Measurements from ENCODE around the gene ANKRD39. TPM values are rescaled to one million over a fixed set of nuclear protein-coding genes. Genes with fewer than 3 reads are reported as not detected.

The ANKRD39 gene
- total and polyA plus RNA-seq, 2 donors (not counting 1 experiment from before 2014, with no cell fraction given), result 5.3 to 5.8 TPM

- TF ChIP-seq EZH2 (IDR thresholded peaks at IDR 0.05; ENCODE audit: low read length, missing control alignments) (no peak), CTCF (conservative IDR thresholded peaks at IDR 0.05 in 1 of 2, IDR thresholded peaks at IDR 0.05 in 1 of 2; ENCODE audit: low read depth in 1 of 2, low read length in 2 of 2) (peak; percentile 41 to 59)
- Histone ChIP-seq H3K4me1 (ENCODE audit: control insufficient read depth, extremely low read depth, insufficient read depth, low read length) (peaks cover 13% of the 10 kb centered on the region), H3K9ac (ENCODE audit: insufficient read depth, low read length) (peak overlapping the region; percentile 71), H3K4me2 (ENCODE audit: extremely low read depth, insufficient read depth, low read length) (peak overlapping the region; percentile 98), H3K27me3 (ENCODE audit: control insufficient read depth, insufficient read depth, low read length) (peaks cover 2% of the 10 kb centered on the region), H2AFZ (ENCODE audit: low read length) (peak overlapping the region; percentile 24), H3K9me3 (ENCODE audit: control insufficient read depth, insufficient read depth, low read depth, low read length) (no peaks in the 10 kb centered on the region), H3K36me3 (ENCODE audit: control insufficient read depth, insufficient read depth, low read length) (peaks cover 23% of the 10 kb centered on the region), H3K79me2 (ENCODE audit: control insufficient read depth, insufficient read depth, low read length) (peaks cover 31% of the 10 kb centered on the region), H3K27ac (ENCODE audit: insufficient read depth, low read length) (peak overlapping the region; percentile 77), H4K20me1 (ENCODE audit: control insufficient read depth, extremely low read depth, insufficient read depth, low read length) (no peaks in the 10 kb centered on the region), H3K4me3 (replicated peaks in 1 of 4; ENCODE audit: control extremely low read depth in 1 of 4, insufficient read depth in 1 of 4, low read depth in 3 of 4, low read length in 4 of 4) (peak overlapping the region; percentile 41 to 91 (median 74))
- peak; percentile 90 to 95 for DNase-seq (ENCODE audit: low read depth in 2 of 2)
These were observed 10.9 kb upstream of the ANKRD39 start for GRCh38 chr2:96868555-96869280.

GRCh38 chr2:96867756-96868554 lies 10.1 kb upstream of the ANKRD39 start:
- Histone ChIP-seq H3K4me3 (replicated peaks in 1 of 4; ENCODE audit: control extremely low read depth in 1 of 4, insufficient read depth in 1 of 4, low read depth in 3 of 4, low read length in 4 of 4) (peak overlapping the region; percentile 41 to 91 (median 74)), H2AFZ (ENCODE audit: low read length) (no peak overlapping the region), H3K79me2 (ENCODE audit: control insufficient read depth, insufficient read depth, low read length) (peaks cover 31% of the 10 kb centered on the region), H3K27ac (ENCODE audit: insufficient read depth, low read length) (peak overlapping the region; percentile 77), H3K4me1 (ENCODE audit: control insufficient read depth, extremely low read depth, insufficient read depth, low read length) (peaks cover 13% of the 10 kb centered on the region), H3K4me2 (ENCODE audit: extremely low read depth, insufficient read depth, low read length) (peak overlapping the region; percentile 98), H3K9ac (ENCODE audit: insufficient read depth, low read length) (peak overlapping the region; percentile 66), H3K27me3 (ENCODE audit: control insufficient read depth, insufficient read depth, low read length) (peaks cover 2% of the 10 kb centered on the region), H4K20me1 (ENCODE audit: control insufficient read depth, extremely low read depth, insufficient read depth, low read length) (no peaks in the 10 kb centered on the region), H3K36me3 (ENCODE audit: control insufficient read depth, insufficient read depth, low read length) (peaks cover 29% of the 10 kb centered on the region), H3K9me3 (ENCODE audit: control insufficient read depth, insufficient read depth, low read depth, low read length) (no peaks in the 10 kb centered on the region)
- peak in 1 of 2 donors; percentile 28 for DNase-seq (ENCODE audit: low read depth in 2 of 2)
- no peak for TF ChIP-seq EZH2 (IDR thresholded peaks at IDR 0.05; ENCODE audit: low read length, missing control alignments)
- no peak for TF ChIP-seq CTCF (conservative IDR thresholded peaks at IDR 0.05 in 1 of 2, IDR thresholded peaks at IDR 0.05 in 1 of 2; ENCODE audit: low read depth in 1 of 2, low read length in 2 of 2)

Measured in fibroblast of lung (primary cell).